Esophagus muscularis mucosa (tissue), 4 donors: Measurements from ENCODE around the gene JMJD1C. TPM values are rescaled to one million over a fixed set of nuclear protein-coding genes. Genes with fewer than 3 reads are reported as not detected.

ENCODE experiments used
- DNase-seq: peaks from one replicate; pipeline ENCODE4 v3.0.0-alpha.2; 2017; ENCODE audit errors: extremely low spot score
- H3K27ac ChIP-seq, 4 donors: fragments of 200-600 bp; sonication (generic); replicated peaks in 1 of 4; 1 replicate in 3 of 4; 2 replicates in 1 of 4; pipeline ENCODE4 v1.5.1; 2016 to 2019; ENCODE audit warnings: mild to moderate bottlenecking in 1 of 4
- H3K27me3 ChIP-seq, 4 donors: fragments of 200-600 bp; sonication (generic); one replicate each; pipeline versions ENCODE4 v1.5.1 to v1.6.0; 2016 to 2019
- H3K36me3 ChIP-seq, 4 donors: fragments of 200-600 bp; sonication (generic); one replicate each; pipeline ENCODE4 v1.5.1; 2016 to 2019
- H3K4me1 ChIP-seq, 4 donors: fragments of 200-600 bp; sonication (generic); one replicate each; pipeline ENCODE4 v1.5.1; 2016 to 2019
- H3K4me3 ChIP-seq, 4 donors: fragments of 200-600 bp; sonication (generic); 1 replicate in 2 of 4; 2 replicates in 2 of 4; pipeline ENCODE4 v1.5.1; 2016 to 2019; ENCODE audit warnings: mild to moderate bottlenecking in 4 of 4, moderate library complexity in 1 of 4
- H3K9me3 ChIP-seq, 4 donors: fragments of 200-600 bp; sonication (generic); 1 replicate in 3 of 4; 2 replicates in 1 of 4; pipeline ENCODE4 v1.5.1; 2016 to 2019
- EP300 ChIP-seq: sonication (generic); formaldehyde crosslinking; IDR thresholded peaks from one replicate; pipeline ENCODE4 v1.6.1; 2017; ENCODE audit warnings: antibody characterized with exemption
- POLR2A ChIP-seq: fragments of 450-650 bp; IDR thresholded peaks from one replicate; pipeline ENCODE4 v1.6.1; 2017; ENCODE audit warnings: antibody characterized with exemption, moderate library complexity, mild to moderate bottlenecking, low read depth
- POLR2AphosphoS5 ChIP-seq, 2 donors: sonication (generic); formaldehyde crosslinking; IDR thresholded peaks; one replicate each; pipeline ENCODE4 v1.6.1; 2017; ENCODE audit warnings: antibody characterized with exemption in 2 of 2
- WGBS: methylation state at CpG from one replicate; pipeline ENCODE4 v1.1.5; 2018; 5-methylcytosine and 5-hydroxymethylcytosine counted together
- intact Hi-C: fragments of 100-400 bp; cut with DNase I; formaldehyde crosslinking; loops from one replicate; pipeline ENCODE4 v1.15.1; 2023
- total RNA-seq, 4 donors: library from RNA; depleted of rRNA; stranded (reverse); fragments of >200 nt; gene quantifications; one replicate each; pipeline versions ENCODE4 v1.1.0 to v1.2.1, GENCODE V29; 2016
- TF ChIP-seq, protein P1 (sequence below), 3 experiments: fragments of 200-600 bp in 2 of 3; fragments of 450-650 bp in 1 of 3; sonication (generic) in 2 of 3; IDR thresholded peaks; one replicate each; pipeline ENCODE4 v1.5.1; 2017 to 2019; ENCODE audit warnings: antibody characterized with exemption in 3 of 3, mild to moderate bottlenecking in 2 of 3, moderate library complexity in 1 of 3

Gene JMJD1C
- total RNA-seq, 4 donors from 2014 or later = 60.3 to 89.7 (median 79.8) TPM

GRCh38 chr10:63431962-63432797 lies 33.6 kb downstream of the JMJD1C start:
- H3K4me3 ChIP-seq = no peak overlapping the region
- intact Hi-C loops = no loop called here
- no peaks in the 10 kb centered on the region for H3K27me3 ChIP-seq
- 88% methylated on average over 5 of the region's 5 CpGs for WGBS
- no peak for DNase-seq
- no peaks in the 10 kb centered on the region for H3K9me3 ChIP-seq
- H3K36me3 ChIP-seq = no peaks in the 10 kb centered on the region
- H3K4me1 ChIP-seq = peaks cover 43 to 71% (median 63%) of the 10 kb centered on the region in 4 donors
- TF ChIP-seq EP300 = no peak
- no peak for TF ChIP-seq POLR2A
- no peak for TF ChIP-seq POLR2AphosphoS5 (IDR thresholded peaks at IDR 0.05)
- TF ChIP-seq, protein P1, sequence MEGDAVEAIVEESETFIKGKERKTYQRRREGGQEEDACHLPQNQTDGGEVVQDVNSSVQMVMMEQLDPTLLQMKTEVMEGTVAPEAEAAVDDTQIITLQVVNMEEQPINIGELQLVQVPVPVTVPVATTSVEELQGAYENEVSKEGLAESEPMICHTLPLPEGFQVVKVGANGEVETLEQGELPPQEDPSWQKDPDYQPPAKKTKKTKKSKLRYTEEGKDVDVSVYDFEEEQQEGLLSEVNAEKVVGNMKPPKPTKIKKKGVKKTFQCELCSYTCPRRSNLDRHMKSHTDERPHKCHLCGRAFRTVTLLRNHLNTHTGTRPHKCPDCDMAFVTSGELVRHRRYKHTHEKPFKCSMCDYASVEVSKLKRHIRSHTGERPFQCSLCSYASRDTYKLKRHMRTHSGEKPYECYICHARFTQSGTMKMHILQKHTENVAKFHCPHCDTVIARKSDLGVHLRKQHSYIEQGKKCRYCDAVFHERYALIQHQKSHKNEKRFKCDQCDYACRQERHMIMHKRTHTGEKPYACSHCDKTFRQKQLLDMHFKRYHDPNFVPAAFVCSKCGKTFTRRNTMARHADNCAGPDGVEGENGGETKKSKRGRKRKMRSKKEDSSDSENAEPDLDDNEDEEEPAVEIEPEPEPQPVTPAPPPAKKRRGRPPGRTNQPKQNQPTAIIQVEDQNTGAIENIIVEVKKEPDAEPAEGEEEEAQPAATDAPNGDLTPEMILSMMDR (IDR thresholded peaks at IDR 0.05) = no peak
- H3K27ac ChIP-seq = no peak overlapping the region

DNA sequence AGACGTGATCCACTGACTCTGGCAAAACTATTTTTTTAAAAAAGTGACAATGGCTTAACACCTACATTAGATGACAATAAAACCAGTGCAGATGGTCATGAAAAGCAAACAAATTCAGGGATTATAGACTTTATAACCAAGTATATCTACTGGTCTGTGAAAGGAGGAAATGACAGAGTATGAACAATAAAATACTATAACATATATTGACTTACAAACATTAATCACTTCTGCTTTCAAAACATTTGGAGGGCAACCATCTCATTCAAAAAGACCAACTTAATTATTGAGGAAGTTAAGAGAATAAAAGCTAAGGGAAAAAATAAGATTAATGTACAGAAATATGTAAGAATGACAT lies 34.8 kb downstream of the JMJD1C start:
- 83% methylated on average over 1 of the region's 1 CpG for WGBS
- H3K27ac ChIP-seq = no peak overlapping the region
- H3K4me1 ChIP-seq = peaks cover 43 to 60% (median 55%) of the 10 kb centered on the region in 4 donors
- H3K9me3 ChIP-seq = no peaks in the 10 kb centered on the region
- no peak overlapping the region for H3K4me3 ChIP-seq
- no peak for DNase-seq
- H3K27me3 ChIP-seq = no peaks in the 10 kb centered on the region
- H3K36me3 ChIP-seq = no peaks in the 10 kb centered on the region
- TF ChIP-seq POLR2A (no peak), EP300 (no peak)
- TF ChIP-seq, protein P1 (IDR thresholded peaks at IDR 0.05) = no peak
- intact Hi-C loops = no loop called here

DNA sequence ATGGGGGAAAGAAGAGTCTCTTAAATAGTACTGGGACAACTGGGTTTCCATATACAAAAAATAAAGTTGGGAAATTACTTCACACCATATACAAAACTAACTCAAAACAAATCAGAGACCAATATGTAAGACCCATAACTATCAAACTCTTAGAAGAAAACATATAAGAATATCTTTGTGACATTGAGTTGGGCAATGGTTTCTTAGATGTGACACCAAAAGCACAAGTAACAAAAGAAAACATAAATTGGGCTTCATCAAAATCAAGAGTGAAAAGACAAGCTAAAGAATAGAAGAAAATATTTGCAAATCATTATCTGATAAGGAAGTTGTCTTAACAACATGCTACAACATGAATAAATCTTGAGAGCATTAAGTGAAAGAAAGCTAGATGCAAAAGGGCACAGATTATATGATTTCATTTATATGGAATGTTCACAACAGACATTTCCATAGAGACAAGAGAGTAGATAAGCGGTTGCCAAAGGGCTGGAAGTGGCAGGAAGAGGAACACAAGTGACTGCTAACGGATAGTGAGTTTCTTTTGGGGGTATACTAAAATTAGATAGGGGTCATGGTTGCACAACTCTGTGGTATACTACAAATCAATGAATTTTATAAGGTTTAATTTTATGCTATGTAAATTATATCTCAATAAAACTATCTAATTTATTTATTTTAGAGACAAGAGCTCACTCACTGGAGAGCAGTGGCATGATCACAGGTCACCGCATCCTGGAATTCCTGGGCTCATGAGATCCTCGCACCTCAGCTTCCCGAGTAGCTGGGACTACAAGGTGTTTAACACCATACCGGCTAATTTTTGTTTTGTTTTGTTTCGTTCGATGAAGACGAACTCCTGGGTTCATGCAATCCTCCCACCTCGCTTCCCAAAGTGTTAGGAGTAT lies 35.4 kb downstream of the JMJD1C start:
- WGBS = 79% methylated on average over 10 of the region's 10 CpGs

GRCh38 chr10:63429281-63429680 lies 36.5 kb downstream of the JMJD1C start:
- Histone ChIP-seq H3K27me3 (no peaks in the 10 kb centered on the region), H3K4me3 (no peak overlapping the region), H3K27ac (peak overlapping the region in 1 of 4 donors; percentile 5), H3K4me1 (peaks cover 30 to 53% (median 38%) of the 10 kb centered on the region in 4 donors), H3K36me3 (no peaks in the 10 kb centered on the region), H3K9me3 (no peaks in the 10 kb centered on the region)
- DNase-seq = no peak
- TF ChIP-seq EP300 (no peak), POLR2A (no peak), POLR2AphosphoS5 (IDR thresholded peaks at IDR 0.05) (no peak)
- TF ChIP-seq, protein P1 (IDR thresholded peaks at IDR 0.05) = no peak
- intact Hi-C loops = no loop called here
- WGBS = 31% methylated on average over 2 of the region's 2 CpGs

More for the DNA sequence above, 35.4 kb downstream of the JMJD1C start:
- Histone ChIP-seq H3K27ac (no peak overlapping the region), H3K27me3 (no peaks in the 10 kb centered on the region), H3K9me3 (no peaks in the 10 kb centered on the region), H3K4me1 (peaks cover 38 to 60% (median 49%) of the 10 kb centered on the region in 4 donors), H3K4me3 (no peak overlapping the region), H3K36me3 (no peaks in the 10 kb centered on the region)
- intact Hi-C loops = no loop called here
- TF ChIP-seq EP300 (no peak), POLR2AphosphoS5 (IDR thresholded peaks at IDR 0.05) (no peak), POLR2A (no peak)
- TF ChIP-seq, protein P1 (IDR thresholded peaks at IDR 0.05) = no peak
- DNase-seq = no peak
